Epidermal melanocyte (primary cell): ENCODE data around the gene ZMYND19.
A peak's percentile ranks its signal among the peaks of the same experiment; 100 is the strongest.
"Not testable (repeated sequence)": the region's sequence is repeated elsewhere in the genome, so short reads cannot be mapped to it uniquely, and the experiment has no call there.

Source experiments
- DNase-seq: peaks from one replicate; pipeline ENCODE4 v3.0.0; 2011; ENCODE audit warnings: low spot score; ENCODE audit not compliant: insufficient read length

The ZMYND19 gene

DNA sequence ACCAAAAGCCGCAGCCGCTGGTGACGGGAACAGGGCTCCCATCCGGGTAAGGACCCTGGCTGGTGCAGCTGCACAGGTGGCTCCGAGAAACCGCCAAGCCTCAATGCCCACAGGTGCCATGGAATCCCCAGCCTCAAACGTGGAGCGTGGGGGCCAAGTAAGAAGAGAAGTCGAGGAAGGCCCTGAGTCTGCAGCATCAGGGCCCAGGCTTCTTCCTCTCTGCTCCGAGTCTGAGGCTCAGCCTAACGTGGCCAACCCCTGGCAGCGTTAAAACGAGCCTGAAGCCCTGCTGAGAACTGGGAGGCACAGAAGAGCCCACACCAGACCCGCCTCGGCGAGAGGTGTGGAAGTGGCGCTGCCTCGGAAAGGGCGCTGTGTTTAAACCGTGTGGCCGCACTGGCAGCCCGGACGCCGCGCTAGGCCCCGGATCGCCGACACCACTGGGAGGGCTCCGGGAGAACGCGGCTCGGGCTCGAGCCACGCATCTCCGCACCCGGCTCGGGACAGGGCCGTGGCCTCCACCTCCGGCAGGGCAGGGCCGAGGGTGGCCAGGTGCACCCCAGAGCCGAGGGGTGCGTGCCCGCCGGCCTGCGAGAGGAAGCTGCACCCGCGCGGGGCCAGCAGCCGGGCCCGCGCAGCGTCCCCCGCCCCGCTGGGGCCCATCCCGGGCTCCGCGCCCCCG lies 730 bp downstream of the ZMYND19 start:
- DNase-seq: peak; percentile 20

DNA sequence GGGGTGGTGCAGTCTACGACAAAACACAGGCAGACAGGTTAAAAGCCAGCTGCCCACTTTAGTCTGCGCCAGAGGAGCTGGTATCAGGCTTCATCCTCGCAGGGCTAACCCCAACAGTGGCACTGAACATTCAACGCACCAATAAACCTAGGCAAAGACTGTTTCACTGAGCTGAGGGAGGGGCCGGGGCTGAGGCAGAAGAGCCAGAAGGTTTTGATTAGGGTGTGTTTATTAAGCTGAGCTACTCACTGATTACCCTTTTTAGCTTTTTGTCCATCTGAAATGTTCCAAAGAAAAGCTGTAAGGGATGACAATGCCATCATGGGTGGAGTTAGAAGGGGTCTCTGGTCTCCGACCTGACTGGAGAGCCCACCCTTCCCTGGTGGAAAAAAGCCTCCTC lies 1.4 kb downstream of the ZMYND19 start:
- no peak for DNase-seq

DNA sequence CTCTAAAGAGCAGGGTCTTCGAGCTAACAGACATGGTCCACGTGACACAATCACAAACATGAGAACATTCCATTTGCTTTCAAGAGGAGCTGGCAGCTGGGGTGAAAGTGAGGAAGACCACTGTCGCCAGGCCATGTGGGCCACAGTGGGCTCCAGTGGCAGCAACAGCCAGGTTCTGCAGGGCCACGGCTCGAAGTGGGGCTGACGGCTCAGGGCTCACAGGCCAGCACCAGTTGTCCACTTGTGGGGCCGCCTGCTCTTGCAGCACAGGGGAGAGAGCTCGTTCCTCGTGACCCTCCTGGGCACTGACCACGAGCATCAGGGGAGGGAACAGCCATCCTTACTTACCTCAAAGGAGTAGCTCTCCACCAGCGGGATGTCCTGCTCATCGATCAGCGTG lies 2.0 kb downstream of the ZMYND19 start:
- DNase-seq: no peak

DNA sequence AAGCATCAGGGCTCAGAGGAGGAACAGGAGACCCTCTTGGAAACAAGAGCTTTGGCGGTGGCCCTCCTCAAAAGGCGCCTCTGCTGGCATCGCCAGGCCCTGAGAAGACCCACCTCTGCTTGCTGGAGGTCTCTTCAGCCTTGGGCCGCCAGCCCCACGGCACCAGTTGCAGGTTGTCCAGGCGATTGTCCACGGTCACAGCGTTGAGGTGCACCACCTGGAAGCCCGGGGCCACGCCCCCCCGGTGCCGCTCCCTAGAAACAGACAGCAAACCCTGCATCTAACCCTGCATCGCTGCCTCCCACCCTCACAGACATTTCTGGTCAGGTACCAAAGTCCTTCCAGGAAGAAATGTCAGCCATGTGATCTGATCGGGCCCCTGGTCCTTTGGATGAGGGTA lies 3.5 kb downstream of the ZMYND19 start:
- DNase-seq: peak; percentile 1

DNA sequence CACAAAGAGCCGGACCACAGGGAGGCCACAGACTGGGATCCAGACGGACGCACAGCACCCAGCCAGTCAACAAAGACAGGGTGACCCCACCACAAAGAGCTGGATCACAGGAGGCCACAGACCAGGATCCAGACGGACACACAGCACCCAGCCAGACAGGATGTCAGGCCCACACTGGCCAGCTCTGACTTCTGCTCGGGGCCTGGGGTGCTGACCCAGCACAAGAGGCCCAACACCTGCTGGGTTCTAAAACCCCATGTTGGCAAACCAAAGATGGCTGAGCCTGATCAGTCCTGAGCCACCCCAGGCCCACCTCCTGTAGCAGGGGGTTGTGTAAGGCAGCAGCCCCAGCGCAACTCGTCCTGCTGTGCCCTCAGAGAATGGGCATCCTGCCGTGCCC lies 6.4 kb downstream of the ZMYND19 start:
- peak; percentile 5 for DNase-seq

DNA sequence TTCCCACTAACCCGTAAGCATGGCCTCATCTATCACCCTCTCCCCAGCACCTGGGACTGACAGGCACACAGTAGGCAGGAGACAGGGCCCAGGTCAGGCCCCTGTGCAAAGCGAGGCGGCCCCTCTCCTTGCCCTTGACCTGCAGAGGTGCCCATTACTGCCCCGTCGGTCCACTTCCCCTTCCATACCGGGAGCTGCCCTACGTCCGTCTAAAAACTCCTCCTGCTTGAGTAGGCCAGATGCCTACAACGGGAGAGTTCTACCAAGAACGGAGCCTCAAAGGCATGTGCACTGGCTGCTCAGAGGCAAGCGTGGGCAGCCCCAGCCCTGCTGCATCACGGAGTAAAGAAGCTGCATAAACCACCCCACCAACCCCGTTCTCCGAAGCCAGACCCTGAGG lies 7.0 kb downstream of the ZMYND19 start:
- no peak for DNase-seq

DNA sequence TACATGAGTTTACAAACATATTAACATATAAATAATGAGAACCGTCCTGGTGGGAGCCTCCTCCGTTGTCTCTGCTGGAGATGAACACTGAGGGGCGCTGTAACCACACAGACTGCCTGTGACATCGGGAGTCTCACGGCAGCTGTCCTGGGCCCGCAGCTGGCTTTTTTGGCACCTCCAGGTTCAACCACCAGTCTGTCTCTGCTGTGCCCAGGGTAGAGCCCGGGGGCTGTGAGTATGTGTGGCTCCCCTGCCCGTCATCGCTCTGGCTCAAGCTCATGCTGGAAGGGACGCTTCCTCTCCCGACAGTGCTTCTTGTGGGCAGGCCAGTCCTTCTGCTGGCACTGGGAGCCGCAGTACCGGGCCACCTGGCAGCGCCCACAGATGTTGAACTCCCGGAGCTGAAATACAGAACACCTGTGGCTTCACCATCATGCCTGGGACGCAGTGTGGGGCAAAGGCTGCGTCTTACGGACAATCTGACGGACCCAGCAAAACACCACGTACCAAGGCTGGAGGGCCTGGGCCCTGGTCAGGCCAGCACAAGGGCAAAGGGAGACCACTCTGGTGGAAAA lies 7.9 kb downstream of the ZMYND19 start:
- DNase-seq: peak; percentile 7

DNA sequence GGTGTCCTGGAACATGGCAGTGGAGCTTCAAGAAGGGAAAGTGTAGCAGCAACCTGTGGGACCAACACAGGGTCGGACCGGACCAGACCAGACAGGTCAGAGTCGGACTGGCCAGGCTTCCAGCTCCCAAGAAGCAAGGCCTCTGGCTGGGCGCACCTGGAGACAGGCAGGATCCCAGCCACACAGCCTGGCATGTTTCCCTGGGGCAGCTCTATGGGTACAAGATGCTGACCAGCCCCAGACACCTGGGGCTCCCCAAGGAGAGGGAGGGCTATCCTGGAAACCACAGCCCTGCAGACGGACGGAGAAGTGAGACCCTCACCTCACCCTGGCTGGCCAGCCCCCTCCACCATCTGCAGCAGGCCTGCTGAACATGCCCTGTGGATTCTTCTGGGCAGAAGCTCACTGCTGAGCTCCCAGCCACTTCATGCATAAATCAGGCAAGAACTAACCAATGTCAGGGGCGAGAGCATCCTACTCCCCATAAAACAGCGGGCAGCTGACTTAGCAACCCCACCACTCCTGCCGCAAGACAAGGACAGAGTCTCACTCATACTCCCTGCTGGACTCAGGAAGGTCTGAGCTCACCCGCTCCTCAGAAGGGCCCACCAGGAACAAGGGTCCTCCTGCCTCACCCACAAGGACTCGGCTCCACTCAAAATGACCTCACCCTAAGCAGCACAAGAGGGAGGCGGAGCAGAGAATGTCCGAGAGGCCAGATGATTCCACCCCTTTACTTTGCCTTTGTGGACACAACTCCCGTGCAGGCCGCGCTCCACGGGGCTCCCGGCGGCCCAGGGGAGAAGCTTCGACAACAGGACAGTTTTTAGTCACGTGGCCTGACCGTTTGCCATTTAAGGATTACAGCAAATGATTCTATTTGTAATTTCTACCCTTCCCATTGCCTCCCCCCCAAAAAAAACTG lies 8.7 kb downstream of the ZMYND19 start:
- peak; percentile 3 for DNase-seq

DNA sequence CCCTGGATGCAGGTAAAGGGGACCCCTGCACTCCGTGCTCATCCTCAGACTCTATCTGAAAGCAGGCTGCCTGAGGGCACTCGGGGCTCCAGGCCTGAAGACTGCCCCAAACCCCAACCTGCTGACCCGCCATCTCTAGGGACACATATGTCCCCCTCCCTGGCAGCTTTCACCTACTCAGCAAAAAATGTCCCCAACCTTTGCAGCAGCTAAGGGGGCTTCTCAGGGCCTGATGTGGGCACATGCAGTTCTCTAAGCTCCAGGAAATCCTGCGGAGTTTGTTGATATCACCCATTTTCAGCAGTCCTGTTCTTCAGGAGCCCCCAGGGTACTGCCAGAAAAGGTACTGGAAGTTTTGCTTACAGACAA lies 9.4 kb downstream of the ZMYND19 start:
- peak; percentile 8 for DNase-seq

DNA sequence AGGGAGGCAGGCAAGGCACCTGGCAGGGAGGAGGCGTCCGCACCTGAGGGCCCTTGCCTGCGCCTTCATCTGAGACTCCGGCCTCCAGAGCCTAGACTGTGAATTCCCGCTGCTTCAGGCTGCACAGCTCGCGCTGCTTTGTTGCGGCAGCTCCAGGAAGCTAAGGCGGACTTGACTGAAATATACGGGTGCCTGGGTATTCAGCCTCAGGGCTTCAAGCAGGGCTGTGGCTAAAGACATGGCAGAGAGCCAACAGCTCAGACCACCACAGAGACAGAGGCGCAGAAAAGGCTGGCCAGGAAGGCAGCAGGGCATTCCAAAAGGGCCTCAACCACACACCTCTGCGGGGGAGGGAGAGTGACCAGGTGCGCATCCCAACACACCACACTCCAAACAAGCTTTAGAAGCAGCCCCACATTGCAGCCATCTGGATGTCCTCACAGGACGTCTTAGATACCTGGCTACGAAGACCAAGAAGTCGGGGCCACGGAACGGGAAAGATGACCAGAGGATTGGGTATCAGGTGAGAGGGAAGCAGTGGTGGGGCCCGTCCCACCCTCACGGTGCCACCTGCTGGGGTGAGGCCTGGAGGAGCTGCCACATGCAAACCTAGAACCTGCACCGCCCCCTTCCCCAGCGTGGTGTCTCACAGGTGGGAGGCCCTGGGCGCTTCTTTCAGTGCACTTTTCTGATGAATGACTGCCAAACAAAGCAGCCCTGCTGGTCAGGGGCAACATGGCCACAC lies 9.9 kb downstream of the ZMYND19 start:
- peak; percentile 15 for DNase-seq

DNA sequence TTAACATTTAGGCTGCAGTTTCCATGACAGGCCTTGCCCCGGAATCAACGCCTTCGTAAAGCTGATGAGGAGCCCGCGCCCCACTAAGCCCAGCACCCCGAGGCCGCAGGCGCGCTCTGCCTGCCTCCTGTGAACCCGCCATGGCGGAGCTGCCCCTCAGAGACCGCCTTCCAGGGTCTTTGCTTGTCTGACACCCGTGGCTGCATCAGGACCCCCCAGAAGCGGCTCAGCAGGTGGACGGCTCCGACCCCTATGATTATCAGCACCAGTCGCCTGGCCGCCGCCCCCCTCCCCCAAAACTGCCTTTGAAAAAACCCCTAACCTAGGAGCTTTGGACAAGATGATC lies 11.1 kb downstream of the ZMYND19 start:
- DNase-seq: no peak

DNA sequence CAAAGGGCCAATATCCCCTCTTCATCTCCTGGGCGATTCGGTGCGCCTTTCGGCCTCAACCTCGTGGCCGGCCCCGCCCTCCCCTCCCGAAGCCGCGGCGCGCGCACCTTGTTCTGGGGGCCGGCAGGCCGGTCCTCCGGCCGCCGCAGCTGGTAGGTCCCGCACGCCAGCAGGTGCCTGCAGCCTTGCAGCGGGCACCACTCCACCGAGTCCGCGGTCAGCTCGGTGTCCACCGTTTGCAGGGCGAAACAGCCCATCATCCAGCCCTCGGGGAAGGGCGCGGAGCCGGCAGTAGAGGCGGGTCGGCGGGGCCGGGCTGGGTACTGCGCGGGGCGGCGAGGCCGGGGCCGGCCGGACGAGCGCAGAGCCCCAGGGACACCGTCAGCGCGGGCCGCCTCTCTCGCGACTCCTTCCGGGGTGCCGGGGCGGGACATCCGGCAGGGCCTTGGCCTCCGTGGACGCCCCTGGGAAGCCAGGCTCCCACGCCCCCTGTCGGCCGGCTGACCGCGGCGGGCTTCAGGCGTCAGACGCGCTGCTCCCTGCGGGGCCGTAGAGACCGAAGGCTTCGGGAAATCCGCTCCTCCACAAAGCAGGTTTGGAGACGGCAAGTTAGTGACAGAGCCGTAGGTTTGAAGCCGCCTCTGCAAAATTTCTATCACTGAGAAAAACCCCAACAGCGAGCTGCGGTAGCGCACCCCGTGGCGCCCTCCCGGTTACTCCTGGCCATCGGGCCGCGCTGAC lies 11.6 kb downstream of the ZMYND19 start, which contains the start of gene DPH7:
TSS of gene DPH7 (minus strand) at position 408 of the 741 bp plus-strand sequence. CDS start at position 260, 148 bp downstream.
- DNase-seq: peak; percentile 98

DNA sequence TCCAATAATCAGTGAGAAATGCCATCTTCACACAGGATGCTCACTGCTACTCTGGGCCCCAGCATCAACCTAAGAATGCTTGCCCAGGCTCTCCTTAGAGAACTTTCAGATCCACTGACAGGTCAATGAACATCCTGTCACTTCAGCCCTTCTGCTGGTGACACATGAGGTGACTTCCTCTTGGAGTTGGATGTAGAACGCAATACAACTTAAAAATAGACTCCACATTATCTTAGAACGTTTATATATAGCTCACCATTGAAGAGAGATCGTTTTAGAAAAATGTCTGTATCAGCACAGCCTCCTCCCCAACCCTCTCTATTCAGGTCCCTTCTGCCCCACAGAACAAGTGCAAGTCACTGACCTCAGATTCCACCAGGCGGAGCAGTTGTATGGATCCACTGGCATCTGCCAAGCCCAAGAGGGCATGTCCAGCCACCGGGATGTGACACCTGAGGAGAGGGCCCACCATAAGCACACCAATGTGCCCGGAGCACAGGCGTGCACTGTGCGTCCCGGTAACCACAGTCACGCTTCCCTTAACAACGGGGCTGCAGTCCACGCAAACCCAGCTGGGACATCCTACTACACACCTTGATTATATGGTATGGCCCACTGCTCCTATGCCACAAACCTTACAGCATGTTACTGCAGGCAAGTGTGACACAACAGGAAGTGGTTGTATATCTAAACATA lies 14.4 kb downstream of the ZMYND19 start:
- peak; percentile 12 for DNase-seq

DNA sequence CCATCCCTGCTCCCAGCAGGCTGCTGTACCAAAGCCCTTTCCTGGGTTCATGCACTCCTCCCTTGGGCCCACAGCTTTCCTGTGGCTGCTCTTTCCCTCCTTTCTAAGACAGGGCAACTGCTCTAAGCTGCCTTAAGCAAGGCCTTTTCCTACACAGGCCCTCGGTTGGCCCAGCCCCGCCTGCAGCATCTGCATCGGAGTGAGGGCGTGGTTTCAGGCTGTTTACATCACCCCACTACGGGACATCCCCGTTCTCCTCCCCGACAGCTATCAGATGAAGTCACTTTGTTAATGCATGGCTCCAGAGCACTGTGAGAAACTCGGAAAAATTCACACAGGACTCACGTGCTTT lies 15.0 kb downstream of the ZMYND19 start:
- DNase-seq: no peak

DNA sequence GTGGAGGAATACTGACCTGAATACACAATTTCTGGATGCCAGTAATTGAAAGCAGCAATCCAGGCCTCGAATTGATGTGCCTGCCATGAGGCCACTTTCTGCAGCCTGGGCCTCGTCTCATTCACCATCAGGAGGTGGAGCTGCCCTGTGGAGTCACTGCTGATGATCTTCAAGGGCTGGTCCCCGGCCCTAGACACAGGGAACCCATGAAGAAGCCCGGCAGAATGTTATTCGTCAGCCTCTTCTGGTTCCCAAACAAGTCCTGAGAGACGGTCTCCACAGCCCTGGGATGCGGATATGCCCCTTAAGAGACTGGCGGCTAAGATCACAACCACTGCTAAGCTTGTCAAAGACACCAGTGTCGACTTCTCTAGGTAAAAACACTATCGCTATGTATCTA lies 16.1 kb downstream of the ZMYND19 start:
- DNase-seq: peak; percentile 8

DNA sequence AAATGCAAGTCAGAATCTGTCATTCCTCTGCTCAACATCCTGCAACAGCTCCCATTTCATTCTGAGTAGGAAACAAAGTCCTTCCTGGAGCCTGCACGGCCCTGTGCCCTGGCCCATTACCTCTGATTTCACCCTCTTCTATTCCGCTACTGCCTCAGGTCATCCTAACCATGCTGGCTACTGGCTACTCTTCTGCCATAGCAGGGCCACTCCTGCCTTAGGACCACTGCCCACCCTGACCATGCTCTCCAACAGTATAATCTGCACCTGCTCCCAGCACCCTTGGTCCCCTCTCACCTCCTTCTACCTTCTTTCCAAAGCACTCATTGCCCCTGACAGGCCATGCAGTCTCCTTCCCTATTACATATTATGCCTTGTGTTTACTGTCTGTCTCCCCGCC lies 19.7 kb downstream of the ZMYND19 start:
- no peak for DNase-seq

DNA sequence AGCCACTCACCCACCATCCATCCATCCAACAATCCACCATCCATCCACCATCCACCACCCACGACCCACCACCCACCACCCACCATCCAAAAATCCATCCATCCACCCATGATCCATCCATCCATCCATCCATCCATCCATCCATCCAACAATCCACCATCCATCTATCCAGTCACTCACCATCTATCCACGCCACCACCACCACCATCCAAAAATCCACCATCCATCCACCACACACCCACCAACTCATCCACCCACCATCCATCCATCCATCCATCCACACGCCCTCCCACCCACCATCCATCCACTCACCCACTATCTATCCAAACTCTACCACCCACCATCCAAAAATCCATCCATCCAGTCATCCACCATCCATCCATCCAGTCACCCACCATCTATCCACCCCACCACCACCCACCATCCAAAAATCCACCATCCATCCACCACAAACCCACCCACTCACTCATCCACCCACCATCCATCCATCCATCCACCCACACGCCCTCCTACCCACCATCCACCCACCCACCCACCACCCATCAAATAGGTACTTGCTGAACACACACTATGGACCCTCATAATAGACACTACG lies 20.6 kb downstream of the ZMYND19 start:
- DNase-seq: no peak

DNA sequence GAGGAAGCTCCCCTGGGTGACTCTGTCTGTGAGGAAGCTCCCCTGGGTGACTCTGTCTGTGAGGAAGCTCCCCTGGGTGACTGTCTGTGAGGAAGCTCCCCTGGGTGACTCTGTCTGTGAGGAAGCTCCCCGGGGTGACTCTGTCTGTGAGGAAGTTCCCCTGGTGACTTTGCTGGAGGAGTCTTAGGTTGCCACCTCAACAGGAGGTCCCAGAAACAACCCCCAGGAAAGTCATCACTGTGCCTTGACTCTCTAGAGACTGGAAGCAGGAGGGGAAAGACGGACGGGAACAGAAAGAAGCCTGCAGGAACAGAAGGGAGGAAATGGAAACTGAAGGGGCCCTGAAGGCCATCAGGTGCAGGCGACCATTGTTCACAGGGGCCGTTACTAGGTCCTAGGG lies 21.9 kb downstream of the ZMYND19 start:
- DNase-seq: not testable (repeated sequence)

DNA sequence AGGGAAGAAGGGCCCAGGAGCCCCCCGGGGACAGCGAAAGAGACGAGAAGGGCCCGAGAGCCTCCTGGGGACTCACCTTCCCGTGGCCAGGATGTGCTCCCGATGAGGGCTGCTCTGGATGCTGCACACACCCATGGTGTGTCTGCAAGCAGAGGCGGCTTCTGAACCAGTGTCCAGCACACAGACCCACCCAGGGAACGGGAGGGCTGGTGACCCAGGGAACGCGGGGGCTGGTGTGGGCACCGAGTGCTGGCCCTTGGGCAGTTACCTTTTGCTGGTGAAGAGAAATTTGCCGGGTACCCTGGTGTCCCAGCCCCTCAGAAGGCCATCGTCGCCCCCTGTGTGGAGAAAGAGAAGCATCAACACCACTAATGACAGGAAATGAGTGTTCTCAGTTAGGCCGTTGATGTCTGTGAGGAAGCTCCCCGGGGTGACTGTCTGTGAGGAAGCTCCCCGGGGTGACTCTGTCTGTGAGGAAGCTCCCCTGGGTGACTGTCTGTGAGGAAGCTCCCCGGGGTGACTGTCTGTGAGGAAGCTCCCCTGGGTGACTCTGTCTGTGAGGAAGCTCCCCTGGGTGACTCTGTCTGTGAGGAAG lies 25.4 kb downstream of the ZMYND19 start:
- DNase-seq: no peak

DNA sequence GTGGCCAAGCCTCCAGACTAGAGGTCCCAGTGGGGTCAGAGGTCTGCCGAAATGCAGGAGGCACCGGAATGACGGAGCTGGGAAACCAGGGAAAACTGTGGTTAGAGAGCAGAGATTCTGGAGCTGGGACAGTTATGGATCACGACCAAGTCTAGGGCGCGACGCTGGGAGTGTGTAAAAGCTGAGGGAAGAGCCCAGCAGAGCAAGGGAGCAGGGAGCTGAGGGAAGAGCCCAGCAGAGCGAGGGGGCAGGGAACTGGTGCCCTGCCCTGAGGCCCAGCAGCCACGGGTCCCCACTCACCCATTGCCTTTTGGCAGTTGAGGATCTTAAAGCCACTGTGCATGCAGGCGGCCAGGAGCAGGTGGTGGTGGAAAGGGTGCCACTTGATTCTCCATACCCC lies 26.2 kb downstream of the ZMYND19 start:
- no peak for DNase-seq
